HG03108 (cell line): ENCODE data around the gene SPAG8.

ENCODE experiments used
- ATAC-seq: cut with Tn5 transposase; IDR thresholded peaks from one replicate; pipeline ENCODE4 v1.9.1; 2021; ENCODE audit warnings: moderate library complexity; ENCODE audit not compliant: unreplicated experiment

The SPAG8 gene

DNA sequence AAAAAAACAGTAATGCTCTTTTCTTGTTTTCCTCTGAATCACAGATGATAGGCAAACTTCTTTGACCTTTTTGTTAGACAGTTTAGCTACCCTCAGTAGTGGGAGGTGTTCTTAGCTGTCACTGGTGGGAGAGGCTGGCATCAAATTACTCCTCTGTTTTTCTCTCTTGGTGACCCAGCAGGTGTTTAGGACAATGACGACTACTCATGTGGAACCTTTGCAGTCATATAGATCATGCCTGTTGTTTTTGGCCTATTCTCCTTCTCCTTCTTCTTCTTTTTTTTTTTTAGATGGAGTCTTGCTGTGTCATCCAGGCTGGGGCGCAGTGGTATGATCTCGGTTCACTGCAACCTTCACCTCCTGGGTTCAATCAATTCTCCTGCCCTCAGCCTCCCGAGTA, 36.0 kb downstream of the SPAG8 start:
- ATAC-seq, result no peak

DNA sequence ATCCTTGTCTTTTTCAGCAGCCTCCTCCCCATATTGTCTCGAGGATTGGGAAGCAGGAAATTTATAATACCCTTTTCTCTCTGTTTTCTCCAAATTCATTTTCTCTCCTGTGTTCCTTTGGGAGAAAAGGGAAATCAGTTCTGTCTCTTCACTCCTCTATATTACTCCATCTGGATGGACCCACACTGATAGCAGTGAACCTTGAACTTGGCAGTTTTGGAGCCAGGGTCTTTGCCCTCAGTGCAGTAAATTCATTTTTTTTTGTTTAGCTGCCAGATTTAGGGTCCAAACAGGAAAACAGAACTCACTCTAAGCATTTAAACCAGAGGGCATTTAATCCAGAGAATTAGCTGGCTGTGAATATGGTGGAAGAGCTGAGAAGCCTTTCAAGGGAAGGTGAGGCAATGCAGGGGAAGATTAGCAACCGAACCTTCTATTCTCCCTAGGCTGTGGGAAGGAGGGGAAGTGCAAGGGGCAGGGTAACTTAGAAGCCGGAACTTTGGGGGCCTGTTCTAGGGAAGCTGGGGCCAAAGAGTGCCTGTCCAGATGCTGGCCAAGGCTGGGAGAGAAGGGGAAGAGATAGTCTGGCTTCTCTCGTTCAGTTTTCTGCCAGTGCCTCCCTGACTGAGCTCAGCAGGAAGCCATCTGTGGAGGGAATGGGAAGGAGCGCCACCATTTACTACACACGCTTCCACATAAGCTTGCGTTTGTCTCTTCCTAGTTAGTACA, 37.0 kb downstream of the SPAG8 start:
- ATAC-seq, result no peak

GRCh38 chr9:35771943-35772342, 40.1 kb downstream of the SPAG8 start:
- ATAC-seq, result no peak

DNA sequence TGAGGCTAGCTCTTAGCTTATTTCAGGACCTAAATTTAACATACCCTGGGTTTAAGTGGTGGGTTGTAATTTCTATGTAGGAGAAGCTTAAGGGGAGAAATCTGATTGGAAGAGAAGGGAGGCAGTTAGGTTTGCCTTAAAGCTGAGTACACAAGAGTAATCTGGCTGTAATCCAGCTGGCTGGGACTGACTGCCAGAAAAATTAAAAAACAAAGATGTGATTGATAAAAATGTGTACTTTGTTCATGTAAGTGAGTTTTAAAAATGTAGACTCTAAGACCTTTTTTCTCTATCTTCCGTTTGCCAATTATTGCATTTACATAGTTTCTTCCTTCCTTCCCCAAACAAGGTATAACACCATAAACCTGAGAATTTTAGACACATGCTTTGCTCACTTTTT, 40.5 kb downstream of the SPAG8 start:
- no peak for ATAC-seq

GRCh38 chr9:35771075-35771433, 41.0 kb downstream of the SPAG8 start:
- no peak for ATAC-seq

GRCh38 chr9:35769763-35770162, 42.3 kb downstream of the SPAG8 start:
- no peak for ATAC-seq

- no peak for ATAC-seq
Measured at GRCh38 chr9:35767458-35767857, 44.6 kb downstream of the SPAG8 start.

GRCh38 chr9:35766997-35767396, 45.1 kb downstream of the SPAG8 start:
- ATAC-seq, result no peak

DNA sequence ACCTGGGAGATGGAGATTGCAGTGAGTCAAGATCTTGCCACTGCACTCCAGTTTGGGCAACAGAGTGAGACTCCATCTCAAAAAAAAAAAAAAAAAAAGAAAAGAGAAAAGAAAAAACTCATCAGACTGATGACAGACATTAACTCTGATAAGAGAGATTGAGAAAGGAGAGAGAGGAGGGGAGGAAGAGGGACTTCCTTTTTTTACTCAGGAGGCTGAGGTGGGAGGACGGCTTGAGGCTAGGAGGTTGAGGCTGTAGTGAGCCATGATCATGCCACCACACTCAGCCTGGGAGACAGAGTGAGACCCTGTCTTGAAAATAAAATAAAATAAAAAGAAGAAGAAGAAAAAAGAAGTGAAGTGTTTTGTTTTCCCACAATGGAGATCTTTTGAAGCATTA, 48.3 kb downstream of the SPAG8 start:
- ATAC-seq, result no peak

DNA sequence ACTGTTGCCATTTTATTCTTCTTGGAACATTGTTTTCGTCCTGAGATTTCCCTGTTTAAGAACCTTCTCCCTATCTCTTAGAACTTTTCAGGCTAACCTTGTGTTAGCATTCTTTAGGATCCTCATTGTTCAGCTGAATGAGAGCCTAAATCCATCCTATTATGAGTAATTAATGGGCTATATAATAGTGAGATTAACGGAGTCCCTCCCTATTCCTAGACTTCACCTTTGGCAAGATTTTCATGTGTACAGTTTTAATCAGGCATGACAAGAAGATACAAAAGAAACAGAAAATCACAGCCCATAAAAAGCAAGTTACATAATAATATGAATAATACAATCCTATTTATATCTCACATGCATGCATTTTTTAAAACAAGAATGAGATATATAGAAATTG, 48.9 kb downstream of the SPAG8 start:
- ATAC-seq, result no peak

- no peak for ATAC-seq
Measured at GRCh38 chr9:35760651-35761050, 51.4 kb downstream of the SPAG8 start.

GRCh38 chr9:35759795-35760194, 52.3 kb downstream of the SPAG8 start:
- ATAC-seq, result no peak
